CD14-positive monocyte (primary cell): Measurements from ENCODE around the gene SNX20. TPM values are rescaled to one million over a fixed set of nuclear protein-coding genes. Genes with fewer than 3 reads are reported as not detected.

ENCODE experiments used
- DNase-seq, 3 donors: peaks; one replicate each; pipeline ENCODE4 v3.0.0-alpha.2; 2011 to 2022
- H2AFZ ChIP-seq: 2 replicates; pipeline ENCODE4 v1.6.0; 2012; ENCODE audit warnings: mild to moderate bottlenecking, low read depth, low read length, inconsistent platforms; ENCODE audit not compliant: insufficient read depth, poor library complexity, severe bottlenecking
- H3K27ac ChIP-seq, 2 donors: 1 replicate in 1 of 2; 2 replicates in 1 of 2; pipeline ENCODE4 v1.5.1; 2012 to 2013; ENCODE audit warnings: low read length in 2 of 2, control low read depth in 1 of 2, inconsistent platforms in 1 of 2, low read depth in 1 of 2, mild to moderate bottlenecking in 1 of 2
- H3K27me3 ChIP-seq, 2 donors: one replicate each; pipeline versions ENCODE4 v1.6.0 to v1.6.1; 2011 to 2013; ENCODE audit warnings: low read length in 2 of 2; ENCODE audit not compliant: control insufficient read depth in 2 of 2, insufficient read depth in 2 of 2
- H3K36me3 ChIP-seq, 2 donors: replicated peaks in 1 of 2; 1 replicate in 1 of 2; 2 replicates in 1 of 2; pipeline versions ENCODE4 v1.5.1 to v1.6.1; 2012 to 2013; ENCODE audit warnings: low read length in 2 of 2, control low read depth in 1 of 2, inconsistent platforms in 1 of 2, mild to moderate bottlenecking in 1 of 2; ENCODE audit not compliant: insufficient read depth in 2 of 2, control insufficient read depth in 1 of 2
- H3K4me1 ChIP-seq, 2 donors: 1 replicate in 1 of 2; 2 replicates in 1 of 2; pipeline versions ENCODE4 v1.5.1 to v1.6.1; 2012 to 2013; ENCODE audit warnings: low read length in 2 of 2, control low read depth in 1 of 2, inconsistent platforms in 1 of 2, mild to moderate bottlenecking in 1 of 2, moderate library complexity in 1 of 2; ENCODE audit not compliant: insufficient read depth in 2 of 2, control insufficient read depth in 1 of 2
- H3K4me2 ChIP-seq: replicated peaks from 2 replicates; pipeline ENCODE3; 2012; ENCODE audit warnings: low read length, moderate library complexity, mild to moderate bottlenecking; ENCODE audit not compliant: poor library complexity, severe bottlenecking; ENCODE audit errors: extremely low read depth
- H3K4me3 ChIP-seq, 3 experiments: fragments of 200-600 bp in 1 of 3; sonication (generic) in 1 of 3; replicated peaks in 1 of 3; 1 replicate in 2 of 3; 2 replicates in 1 of 3; pipeline ENCODE4 v1.5.1; 2011 to 2013; ENCODE audit warnings: low read length in 3 of 3, mild to moderate bottlenecking in 3 of 3, control low read depth in 2 of 3, low read depth in 2 of 3, inconsistent platforms in 1 of 3, moderate library complexity in 1 of 3
- H3K79me2 ChIP-seq: 2 replicates; pipeline ENCODE4 v1.6.0; 2012; ENCODE audit warnings: mild to moderate bottlenecking, control low read depth, inconsistent platforms, low read length, moderate library complexity; ENCODE audit not compliant: insufficient read depth
- H3K9ac ChIP-seq: 2 replicates; pipeline ENCODE4 v1.6.0; 2017; ENCODE audit warnings: low read length, mild to moderate bottlenecking; ENCODE audit not compliant: insufficient read depth, poor library complexity, severe bottlenecking
- H3K9me3 ChIP-seq, 2 donors: replicated peaks in 1 of 2; 1 replicate in 1 of 2; 2 replicates in 1 of 2; pipeline versions ENCODE4 v1.5.1 to v1.6.1; 2012 to 2013; ENCODE audit warnings: low read length in 2 of 2, control low read depth in 1 of 2; ENCODE audit not compliant: control insufficient read depth in 1 of 2, insufficient read depth in 1 of 2
- H4K20me1 ChIP-seq: 2 replicates; pipeline ENCODE4 v1.6.0; 2012; ENCODE audit warnings: mild to moderate bottlenecking, low read length, control low read depth, moderate library complexity; ENCODE audit not compliant: insufficient read depth
- H3K27ac Mint-ChIP-seq, 7 donors: one replicate each; pipeline ENCODE4 v1.8.0; 2020; ENCODE audit warnings: mild to moderate bottlenecking in 7 of 7, mixed read lengths in 7 of 7, moderate library complexity in 6 of 7, inconsistent platforms in 2 of 7
- H3K27me3 Mint-ChIP-seq, 3 donors: one replicate each; pipeline ENCODE4 v1.8.0; 2021 to 2022; ENCODE audit warnings: low read depth in 3 of 3, mild to moderate bottlenecking in 3 of 3, mixed read lengths in 3 of 3, moderate library complexity in 3 of 3, inconsistent platforms in 1 of 3
- H3K36me3 Mint-ChIP-seq, 2 donors: one replicate each; pipeline ENCODE4 v1.8.0; 2020; ENCODE audit warnings: mixed read lengths in 2 of 2, inconsistent platforms in 1 of 2, mild to moderate bottlenecking in 1 of 2
- H3K4me1 Mint-ChIP-seq: one replicate; pipeline ENCODE4 v1.8.0; 2020; ENCODE audit warnings: mild to moderate bottlenecking, mixed read lengths
- H3K4me3 Mint-ChIP-seq, 2 donors: one replicate each; pipeline ENCODE4 v1.8.0; 2020; ENCODE audit warnings: mild to moderate bottlenecking in 2 of 2, mixed read lengths in 2 of 2, moderate library complexity in 1 of 2
- H3K9me3 Mint-ChIP-seq, 7 donors: one replicate each; pipeline ENCODE4 v1.8.0; 2020 to 2022; ENCODE audit warnings: mixed read lengths in 7 of 7, mild to moderate bottlenecking in 6 of 7, moderate library complexity in 6 of 7, inconsistent platforms in 2 of 7
- CTCF ChIP-seq: fragments of 200-600 bp; IDR thresholded peaks from one replicate; pipeline ENCODE4 v1.8.0; 2022; ENCODE audit warnings: antibody characterized with exemption, mild to moderate bottlenecking
- WGBS: methylation state at CpG from one replicate; pipeline ENCODE4 v1.1.5; 2013; ENCODE audit warnings: missing lambda C conversion rate; ENCODE audit not compliant: insufficient coverage; 5-methylcytosine and 5-hydroxymethylcytosine counted together
- intact Hi-C, 2 donors: fragments of 100-400 bp; cut with micrococcal nuclease; formaldehyde crosslinking; loops; one replicate each; pipeline versions ENCODE4 v1.15.0 to v1.15.1; 2023
- polyA plus RNA-seq, 3 donors: library from polyadenylated mRNA; depleted of rRNA in 1 of 3; unstranded in 2 of 3; stranded (reverse) in 1 of 3; fragments of 300-500 nt in 2 of 3; fragments of >200 nt in 1 of 3; fragmentation: Illumina TruSeq in 2 of 3; gene quantifications; 1 replicate in 2 of 3; 2 replicates in 1 of 3; pipeline ENCODE4 v1.2.3, GENCODE V29; 2012 to 2021

Gene SNX20
- polyA plus RNA-seq, 3 donors = 51.0 to 83.2 (median 52.0) TPM

DNA sequence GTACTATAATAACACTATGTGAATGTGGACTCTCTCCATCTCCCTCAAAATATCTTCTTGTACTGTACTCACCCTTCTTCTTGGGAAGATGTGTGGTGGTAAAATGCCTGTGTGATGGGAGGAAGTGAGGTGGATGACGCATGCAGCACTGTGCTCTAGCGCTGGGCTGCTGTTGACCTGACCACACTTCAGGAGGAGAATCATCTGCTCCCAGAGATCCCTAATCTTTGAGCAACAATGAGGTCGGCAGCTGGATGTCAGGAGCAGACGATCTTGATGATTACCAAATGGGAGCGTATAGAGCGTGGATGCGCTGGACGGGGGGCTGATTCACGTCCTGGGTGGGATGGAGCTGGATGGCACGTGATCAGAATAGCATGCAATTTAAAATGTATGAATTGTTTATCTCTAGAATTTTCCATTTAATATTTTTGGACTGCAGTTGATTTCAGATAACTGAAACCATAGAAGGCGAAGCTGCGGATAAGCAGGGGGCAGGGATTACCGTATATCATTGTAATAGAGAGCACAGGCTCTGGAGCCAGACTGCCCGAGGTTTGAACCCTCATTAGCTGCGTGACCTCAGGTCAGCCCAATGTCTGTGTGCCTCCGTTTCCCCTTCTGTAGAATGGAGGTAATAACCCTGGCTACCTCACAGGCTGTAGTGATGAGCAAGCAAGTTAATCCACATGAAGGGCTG lies 37.1 kb upstream of the SNX20 start:
- H3K4me3 Mint-ChIP-seq = no peak overlapping the region
- no peaks in the 10 kb centered on the region for H3K27me3 Mint-ChIP-seq
- TF ChIP-seq CTCF = no peak
- H3K27ac Mint-ChIP-seq = peak overlapping the region in 4 of 7 donors; percentile 9 to 82 (median 36)
- H3K36me3 Mint-ChIP-seq = peaks cover 73 to 94% of the 10 kb centered on the region in 2 donors
- Histone ChIP-seq H3K36me3 (peaks cover 77 to 97% of the 10 kb centered on the region in 2 donors), H3K4me2 (no peak overlapping the region), H4K20me1 (peaks cover 99% of the 10 kb centered on the region), H2AFZ (no peak overlapping the region), H3K4me3 (no peak overlapping the region), H3K9ac (no peak overlapping the region), H3K27me3 (no peaks in the 10 kb centered on the region), H3K4me1 (peaks cover 39 to 54% of the 10 kb centered on the region in 2 donors), H3K79me2 (peaks cover 91% of the 10 kb centered on the region), H3K9me3 (peaks cover 0 to 4% of the 10 kb centered on the region in 2 donors), H3K27ac (peak overlapping the region in 1 of 2 donors; percentile 51)
- peaks cover 54% of the 10 kb centered on the region for H3K4me1 Mint-ChIP-seq
- no peak for DNase-seq
- 64% methylated on average over 6 of the region's 16 CpGs for WGBS
- intact Hi-C loops = no loop called here
- peaks cover 0 to 10% (median 4%) of the 10 kb centered on the region in 7 donors for H3K9me3 Mint-ChIP-seq

GRCh38 chr16:50717494-50717893 lies 36.4 kb upstream of the SNX20 start:
- no peak overlapping the region for H3K4me3 Mint-ChIP-seq
- peaks cover 46 to 61% of the 10 kb centered on the region in 2 donors for H3K4me1 ChIP-seq
- H3K4me2 ChIP-seq = no peak overlapping the region
- WGBS = no CpG with 5 or more reads among the region's 5 CpGs
- H3K9ac ChIP-seq = no peak overlapping the region
- peaks cover 74 to 97% of the 10 kb centered on the region in 2 donors for H3K36me3 ChIP-seq
- no peak overlapping the region for H2AFZ ChIP-seq
- H3K9me3 Mint-ChIP-seq = peaks cover 0 to 6% (median 0%) of the 10 kb centered on the region in 7 donors
- H3K36me3 Mint-ChIP-seq = peaks cover 68 to 92% of the 10 kb centered on the region in 2 donors
- no peaks in the 10 kb centered on the region for H3K27me3 ChIP-seq
- H3K9me3 ChIP-seq = peaks cover 0 to 3% of the 10 kb centered on the region in 2 donors
- no peak for DNase-seq
- peaks cover 61% of the 10 kb centered on the region for H3K4me1 Mint-ChIP-seq
- H3K4me3 ChIP-seq = no peak overlapping the region
- no peaks in the 10 kb centered on the region for H3K27me3 Mint-ChIP-seq
- peaks cover 99% of the 10 kb centered on the region for H4K20me1 ChIP-seq
- no peak overlapping the region for H3K27ac Mint-ChIP-seq
- intact Hi-C loops = no loop called here
- peak overlapping the region in 1 of 2 donors; percentile 26 for H3K27ac ChIP-seq
- H3K79me2 ChIP-seq = peaks cover 93% of the 10 kb centered on the region
- no peak for TF ChIP-seq CTCF
